HepG2 (cell line): Measurements from ENCODE around the gene TXNRD3. TPM values are rescaled to one million over a fixed set of nuclear protein-coding genes. Genes with fewer than 3 reads are reported as not detected.

ENCODE experiments used
- ATAC-seq: fragments of 200-7000 bp; cut with Tn5 transposase; 3 replicates; pipeline ENCODE4 v1.9.1; 2020; ENCODE audit warnings: mild to moderate bottlenecking, moderate library complexity
- BruUV-seq: library from RNA; stranded (reverse); fragments of 400-500 nt; replicated peaks from 2 replicates; lab custom pipeline; 2021; lab: Mats Ljungman, UMichigan
- CTCF ChIA-PET: fragments of 300-600 bp; formaldehyde crosslinking; extraction: SDS; loops from one replicate; lab custom pipeline; 2021; ENCODE audit warnings: low total read pairs, inconsistent platforms, low intra/inter-chr PET ratio; lab: Yijun Ruan, JAX
- POLR2A ChIA-PET: fragments of 350-600 bp; sonication (Branson Sonifier 250); formaldehyde crosslinking; loops from one replicate; lab custom pipeline; 2020; ENCODE audit warnings: antibody characterized with exemption, inconsistent platforms; lab: Yijun Ruan, JAX
- DNase-seq: peaks from one replicate; pipeline ENCODE4 v3.0.0-alpha.2; 2015; ENCODE audit warnings: low spot score
- FAIRE-seq: peaks from 3 replicates; lab custom pipeline; 2011; peaks lifted over from hg19 to GRCh38; lab: Jason Lieb, UNC
- H2AFZ ChIP-seq: one replicate; pipeline ENCODE4 v1.6.1; 2011; ENCODE audit warnings: low read length, inconsistent platforms
- H3K27ac ChIP-seq: fragments of 300-600 bp; 3 replicates; pipeline ENCODE4 v1.8.0; 2011; ENCODE audit warnings: mixed run types, mild to moderate bottlenecking, mixed read lengths, low read length, inconsistent platforms; ENCODE audit not compliant: insufficient read depth; ENCODE audit errors: extremely low read length
- H3K27me3 ChIP-seq, 2 experiments: fragments of 200-600 bp in 1 of 2; 2 replicates in 1 of 2; 3 replicates in 1 of 2; pipeline versions ENCODE4 v1.6.0 to v1.8.0; 2011; ENCODE audit warnings: low read length in 2 of 2, mild to moderate bottlenecking in 2 of 2, moderate library complexity in 2 of 2, inconsistent platforms in 1 of 2; ENCODE audit not compliant: insufficient read depth in 2 of 2, control insufficient read depth in 1 of 2
- H3K36me3 ChIP-seq, 2 experiments: fragments of 200-600 bp in 1 of 2; replicated peaks in 1 of 2; 2 replicates in 1 of 2; 3 replicates in 1 of 2; pipeline versions ENCODE4 v1.5.1 to v1.8.0; 2011; ENCODE audit warnings: low read length in 2 of 2, inconsistent platforms in 1 of 2; ENCODE audit not compliant: insufficient read depth in 2 of 2, control insufficient read depth in 1 of 2
- H3K4me1 ChIP-seq: 2 replicates; pipeline ENCODE4 v1.5.1; 2012; ENCODE audit warnings: low read length, inconsistent platforms; ENCODE audit not compliant: insufficient read depth
- H3K4me2 ChIP-seq: 2 replicates; pipeline ENCODE4 v1.6.0; 2011; ENCODE audit warnings: low read depth, low read length, inconsistent platforms
- H3K4me3 ChIP-seq, 3 experiments: fragments of 200-600 bp in 1 of 3; sonication (generic), shearing (Covaris generic) in 1 of 3; replicated peaks in 1 of 3; 2 replicates each; pipeline ENCODE4 v1.5.1; 2011 to 2016; ENCODE audit warnings: low read length in 3 of 3, inconsistent platforms in 2 of 3, low read depth in 2 of 3, mild to moderate bottlenecking in 2 of 3, control low read depth in 1 of 3, mixed read lengths in 1 of 3; ENCODE audit not compliant: insufficient read depth in 1 of 3
- H3K79me2 ChIP-seq: one replicate; pipeline ENCODE4 v1.6.1; 2011; ENCODE audit warnings: low read length, inconsistent platforms; ENCODE audit not compliant: insufficient read depth
- H3K9ac ChIP-seq: 2 replicates; pipeline ENCODE4 v1.6.0; 2011; ENCODE audit warnings: mild to moderate bottlenecking, low read depth, low read length, inconsistent platforms; ENCODE audit not compliant: insufficient read depth
- H3K9me3 ChIP-seq: 2 replicates; pipeline ENCODE4 v1.5.1; 2012; ENCODE audit warnings: mild to moderate bottlenecking, low read length
- H4K20me1 ChIP-seq: 2 replicates; pipeline ENCODE4 v1.6.0; 2011; ENCODE audit warnings: inconsistent platforms, mild to moderate bottlenecking, low read length, moderate library complexity; ENCODE audit not compliant: insufficient read depth
- HMGA1 ChIP-seq: sonication (generic); formaldehyde crosslinking; conservative IDR thresholded peaks from 2 replicates; pipeline ENCODE4 v1.4.0; 2020; ENCODE audit warnings: missing genetic modification reagents
- IKZF4 ChIP-seq: sonication (generic); formaldehyde crosslinking; IDR thresholded peaks from 2 replicates; pipeline ENCODE4 v1.5.1; 2020; ENCODE audit warnings: borderline replicate concordance, mild to moderate bottlenecking, low read depth, missing genetic modification reagents; ENCODE audit errors: not compliant biosample characterization
- NFE2L1 ChIP-seq: sonication (generic); formaldehyde crosslinking; IDR thresholded peaks from 2 replicates; pipeline ENCODE4 v1.4.0; 2020; ENCODE audit warnings: missing genetic modification reagents, mild to moderate bottlenecking, borderline replicate concordance
- PAX8 ChIP-seq: sonication (generic); formaldehyde crosslinking; IDR thresholded peaks from 2 replicates; pipeline ENCODE4 v1.8.0; 2022; ENCODE audit warnings: mild to moderate bottlenecking, missing genetic modification reagents, borderline replicate concordance
- POLR2G ChIP-seq: fragments of 200-400 bp; formaldehyde crosslinking; IDR thresholded peaks from 2 replicates; pipeline ENCODE4 v1.6.1; 2018; ENCODE audit warnings: mild to moderate bottlenecking, low read depth, low read length, moderate library complexity
- REXO4 ChIP-seq: sonication (generic); formaldehyde crosslinking; IDR thresholded peaks from 2 replicates; pipeline ENCODE4 v1.8.0; 2022; ENCODE audit warnings: missing genetic modification reagents, mild to moderate bottlenecking, borderline replicate concordance
- ZNF33A ChIP-seq: sonication (generic); formaldehyde crosslinking; IDR thresholded peaks from 2 replicates; pipeline ENCODE4 v1.5.1; 2020; ENCODE audit warnings: missing genetic modification reagents, mild to moderate bottlenecking, moderate library complexity, borderline replicate concordance
- WGBS: methylation state at CpG from one replicate; pipeline ENCODE4 v1.1.6; 2017; ENCODE audit warnings: low lambda C conversion rate; 5-methylcytosine and 5-hydroxymethylcytosine counted together
- in situ Hi-C: cut with HindIII; loops from 2 replicates; pipeline ENCODE4 v1.10.0; 2017; ENCODE audit warnings: low pct_unique_long_range_greater_than_20kb; ENCODE audit not compliant: extremely low pct_ligation_motif_present
- intact Hi-C: fragments of 100-400 bp; cut with micrococcal nuclease; formaldehyde crosslinking; loops from one replicate; pipeline ENCODE4 v1.10.0; 2022; ENCODE audit not compliant: unreplicated experiment
- polyA plus RNA-seq, 8 experiments: library from polyadenylated mRNA; depleted of rRNA in 3 of 8; stranded (reverse) in 7 of 8; unstranded in 1 of 8; fragments of >200 nt; fragmentation: Illumina TruSeq in 4 of 8; extraction: Trizol in 4 of 8; gene quantifications; 2 replicates each; pipeline versions ENCODE4 v1.2.1 to v1.2.3, GENCODE V29; 2011 to 2016; ENCODE audit warnings: low read depth in 4 of 8, missing spikeins in 1 of 8, mixed read lengths in 1 of 8; ENCODE audit not compliant: insufficient read depth in 1 of 8
- total RNA-seq, 5 experiments: library from RNA; depleted of rRNA; stranded (reverse); fragments of >200 nt; fragmentation: Illumina TruSeq; extraction: Trizol; gene quantifications; 2 replicates each; pipeline ENCODE4 v1.2.3, GENCODE V29; 2016; ENCODE audit warnings: low read depth in 1 of 5
- TF ChIP-seq, protein P1 (sequence below): IDR thresholded peaks from 2 replicates; pipeline ENCODE4 v1.6.1; 2016; ENCODE audit warnings: missing compliant biosample characterization, missing genetic modification reagents, borderline replicate concordance
- TF ChIP-seq, protein P2 (sequence below): sonication (generic); formaldehyde crosslinking; IDR thresholded peaks from 2 replicates; pipeline ENCODE4 v1.5.0; 2020; ENCODE audit warnings: mild to moderate bottlenecking, missing genetic modification reagents
- TF ChIP-seq, protein P3 (sequence below): sonication (generic); formaldehyde crosslinking; IDR thresholded peaks from 2 replicates; pipeline ENCODE4; 2020; ENCODE audit warnings: missing genetic modification reagents, mild to moderate bottlenecking, borderline replicate concordance
- TF ChIP-seq, protein P4 (sequence below): sonication (generic); formaldehyde crosslinking; IDR thresholded peaks from 2 replicates; pipeline ENCODE4 v1.5.0; 2020; ENCODE audit warnings: mild to moderate bottlenecking, low read depth, missing genetic modification reagents, borderline replicate concordance

Gene TXNRD3
- total and polyA plus RNA-seq, 2 of the 13 experiments (the other 11 are each of a cell fraction or from before 2014, with no cell fraction given), result 4.8 to 20.7 TPM

DNA sequence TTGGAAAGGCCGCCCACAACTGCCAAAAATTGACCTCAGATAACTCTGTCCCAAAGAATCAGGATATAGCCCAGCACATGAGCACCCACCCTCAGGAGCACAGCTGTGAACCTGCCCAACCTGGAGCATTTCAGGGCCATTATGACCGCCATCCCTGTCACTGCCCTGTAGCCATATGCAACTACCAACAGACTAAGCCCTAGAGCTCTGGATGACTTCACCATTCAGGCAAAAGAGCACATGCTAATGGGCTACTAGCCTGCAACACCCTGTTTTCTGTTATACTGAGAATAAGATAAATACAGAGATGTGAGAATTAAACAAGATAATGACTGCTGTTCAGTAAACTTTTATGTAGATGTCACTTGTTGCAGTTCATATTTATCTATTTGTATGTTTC lies 45.0 kb downstream of the TXNRD3 start:
- FAIRE-seq, result no peak
- POLR2A ChIA-PET, result no interaction called here
- Histone ChIP-seq H3K4me2 (no peak overlapping the region), H3K36me3 (peaks cover 5 to 12% of the 10 kb centered on the region in 2 experiments; a peak in 4 of 5 replicates), H3K9me3 (no peaks in the 10 kb centered on the region), H3K27ac (no peak overlapping the region), H4K20me1 (no peaks in the 10 kb centered on the region), H3K4me1 (peaks cover 1% of the 10 kb centered on the region; the same call in 1 of the 2 replicates), H3K9ac (no peak overlapping the region), H3K4me3 (no peak overlapping the region), H2AFZ (no peak overlapping the region), H3K27me3 (no peaks in the 10 kb centered on the region), H3K79me2 (no peaks in the 10 kb centered on the region)
- no peak for DNase-seq
- ATAC-seq, result no peak
- CTCF ChIA-PET, result no interaction called here
- in situ Hi-C loops (no loop called here), intact Hi-C loops (no loop called here)
- 100% methylated on average over 1 of the region's 2 CpGs for WGBS
- no TSS peak for BruUV-seq
- no peak for TF ChIP-seq NFE2L1 (CRISPR knock-in tag)
- TF ChIP-seq, protein P1, sequence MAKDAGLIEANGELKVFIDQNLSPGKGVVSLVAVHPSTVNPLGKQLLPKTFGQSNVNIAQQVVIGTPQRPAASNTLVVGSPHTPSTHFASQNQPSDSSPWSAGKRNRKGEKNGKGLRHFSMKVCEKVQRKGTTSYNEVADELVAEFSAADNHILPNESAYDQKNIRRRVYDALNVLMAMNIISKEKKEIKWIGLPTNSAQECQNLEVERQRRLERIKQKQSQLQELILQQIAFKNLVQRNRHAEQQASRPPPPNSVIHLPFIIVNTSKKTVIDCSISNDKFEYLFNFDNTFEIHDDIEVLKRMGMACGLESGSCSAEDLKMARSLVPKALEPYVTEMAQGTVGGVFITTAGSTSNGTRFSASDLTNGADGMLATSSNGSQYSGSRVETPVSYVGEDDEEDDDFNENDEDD (CRISPR knock-in tag), result no peak
- no peak for TF ChIP-seq REXO4 (CRISPR knock-in tag)
- TF ChIP-seq PAX8, result no peak
- TF ChIP-seq, protein P2, sequence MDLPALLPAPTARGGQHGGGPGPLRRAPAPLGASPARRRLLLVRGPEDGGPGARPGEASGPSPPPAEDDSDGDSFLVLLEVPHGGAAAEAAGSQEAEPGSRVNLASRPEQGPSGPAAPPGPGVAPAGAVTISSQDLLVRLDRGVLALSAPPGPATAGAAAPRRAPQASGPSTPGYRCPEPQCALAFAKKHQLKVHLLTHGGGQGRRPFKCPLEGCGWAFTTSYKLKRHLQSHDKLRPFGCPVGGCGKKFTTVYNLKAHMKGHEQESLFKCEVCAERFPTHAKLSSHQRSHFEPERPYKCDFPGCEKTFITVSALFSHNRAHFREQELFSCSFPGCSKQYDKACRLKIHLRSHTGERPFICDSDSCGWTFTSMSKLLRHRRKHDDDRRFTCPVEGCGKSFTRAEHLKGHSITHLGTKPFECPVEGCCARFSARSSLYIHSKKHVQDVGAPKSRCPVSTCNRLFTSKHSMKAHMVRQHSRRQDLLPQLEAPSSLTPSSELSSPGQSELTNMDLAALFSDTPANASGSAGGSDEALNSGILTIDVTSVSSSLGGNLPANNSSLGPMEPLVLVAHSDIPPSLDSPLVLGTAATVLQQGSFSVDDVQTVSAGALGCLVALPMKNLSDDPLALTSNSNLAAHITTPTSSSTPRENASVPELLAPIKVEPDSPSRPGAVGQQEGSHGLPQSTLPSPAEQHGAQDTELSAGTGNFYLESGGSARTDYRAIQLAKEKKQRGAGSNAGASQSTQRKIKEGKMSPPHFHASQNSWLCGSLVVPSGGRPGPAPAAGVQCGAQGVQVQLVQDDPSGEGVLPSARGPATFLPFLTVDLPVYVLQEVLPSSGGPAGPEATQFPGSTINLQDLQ, result no peak
- TF ChIP-seq, protein P3, sequence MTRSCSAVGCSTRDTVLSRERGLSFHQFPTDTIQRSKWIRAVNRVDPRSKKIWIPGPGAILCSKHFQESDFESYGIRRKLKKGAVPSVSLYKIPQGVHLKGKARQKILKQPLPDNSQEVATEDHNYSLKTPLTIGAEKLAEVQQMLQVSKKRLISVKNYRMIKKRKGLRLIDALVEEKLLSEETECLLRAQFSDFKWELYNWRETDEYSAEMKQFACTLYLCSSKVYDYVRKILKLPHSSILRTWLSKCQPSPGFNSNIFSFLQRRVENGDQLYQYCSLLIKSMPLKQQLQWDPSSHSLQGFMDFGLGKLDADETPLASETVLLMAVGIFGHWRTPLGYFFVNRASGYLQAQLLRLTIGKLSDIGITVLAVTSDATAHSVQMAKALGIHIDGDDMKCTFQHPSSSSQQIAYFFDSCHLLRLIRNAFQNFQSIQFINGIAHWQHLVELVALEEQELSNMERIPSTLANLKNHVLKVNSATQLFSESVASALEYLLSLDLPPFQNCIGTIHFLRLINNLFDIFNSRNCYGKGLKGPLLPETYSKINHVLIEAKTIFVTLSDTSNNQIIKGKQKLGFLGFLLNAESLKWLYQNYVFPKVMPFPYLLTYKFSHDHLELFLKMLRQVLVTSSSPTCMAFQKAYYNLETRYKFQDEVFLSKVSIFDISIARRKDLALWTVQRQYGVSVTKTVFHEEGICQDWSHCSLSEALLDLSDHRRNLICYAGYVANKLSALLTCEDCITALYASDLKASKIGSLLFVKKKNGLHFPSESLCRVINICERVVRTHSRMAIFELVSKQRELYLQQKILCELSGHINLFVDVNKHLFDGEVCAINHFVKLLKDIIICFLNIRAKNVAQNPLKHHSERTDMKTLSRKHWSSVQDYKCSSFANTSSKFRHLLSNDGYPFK, result no peak
- no peak for TF ChIP-seq IKZF4 (CRISPR knock-in tag)
- no peak for TF ChIP-seq ZNF33A
- TF ChIP-seq, protein P4, sequence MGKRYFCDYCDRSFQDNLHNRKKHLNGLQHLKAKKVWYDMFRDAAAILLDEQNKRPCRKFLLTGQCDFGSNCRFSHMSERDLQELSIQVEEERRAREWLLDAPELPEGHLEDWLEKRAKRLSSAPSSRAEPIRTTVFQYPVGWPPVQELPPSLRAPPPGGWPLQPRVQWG (CRISPR knock-in tag), result no peak
- TF ChIP-seq HMGA1 (CRISPR knock-in tag), result no peak
- no peak for TF ChIP-seq POLR2G
